Measurements from ENCODE around the gene CYP4F2.

Gene CYP4F2

GRCh38 chr19:15897738-15898276 lies at the start of gene CYP4F2:
Gene CYP4F2 (minus strand): TSS chr19:15898074. CDS start chr19:15897611, 463 bp downstream.
- DNase-seq (ENCODE audit: low spot score), result no peak
- TF ChIP-seq CTCF (IDR thresholded peaks at IDR 0.05; ENCODE audit: borderline replicate concordance, control extremely low read depth, extremely low read depth, insufficient read depth, missing control alignments), result no peak
- in situ Hi-C loops (cut with MboI; ENCODE audit: low sequenced_read_pairs, unreplicated experiment), result no loop called here

GRCh38 chr19:15945301-15945700 lies 47.4 kb upstream of the CYP4F2 start:
- in situ Hi-C loops (cut with MboI; ENCODE audit: low sequenced_read_pairs, unreplicated experiment), result no loop called here
- no peak for TF ChIP-seq CTCF (IDR thresholded peaks at IDR 0.05; ENCODE audit: borderline replicate concordance, control extremely low read depth, extremely low read depth, insufficient read depth, missing control alignments)
- DNase-seq (ENCODE audit: low spot score), result no peak

- no peak for TF ChIP-seq CTCF (IDR thresholded peaks at IDR 0.05; ENCODE audit: borderline replicate concordance, control extremely low read depth, extremely low read depth, insufficient read depth, missing control alignments)
- DNase-seq (ENCODE audit: low spot score), result no peak
- in situ Hi-C loops (cut with MboI; ENCODE audit: low sequenced_read_pairs, unreplicated experiment), result no loop called here
Measured at GRCh38 chr19:15944401-15944800, 46.5 kb upstream of the CYP4F2 start.

- in situ Hi-C loops (cut with MboI; ENCODE audit: low sequenced_read_pairs, unreplicated experiment), result no loop called here
- no peak for TF ChIP-seq CTCF (IDR thresholded peaks at IDR 0.05; ENCODE audit: borderline replicate concordance, control extremely low read depth, extremely low read depth, insufficient read depth, missing control alignments)
- no peak for DNase-seq (ENCODE audit: low spot score)
Measured at GRCh38 chr19:15937771-15938170, 39.9 kb upstream of the CYP4F2 start.

- in situ Hi-C loops (cut with MboI; ENCODE audit: low sequenced_read_pairs, unreplicated experiment), result no loop called here
- TF ChIP-seq CTCF (IDR thresholded peaks at IDR 0.05; ENCODE audit: borderline replicate concordance, control extremely low read depth, extremely low read depth, insufficient read depth, missing control alignments), result no peak
Measured at GRCh38 chr19:15936950-15937349, 39.1 kb upstream of the CYP4F2 start.

GRCh38 chr19:15936173-15936572 lies 38.3 kb upstream of the CYP4F2 start:
- in situ Hi-C loops (cut with MboI; ENCODE audit: low sequenced_read_pairs, unreplicated experiment), result no loop called here
- DNase-seq (ENCODE audit: low spot score), result no peak
- no peak for TF ChIP-seq CTCF (IDR thresholded peaks at IDR 0.05; ENCODE audit: borderline replicate concordance, control extremely low read depth, extremely low read depth, insufficient read depth, missing control alignments)

More at GRCh38 chr19:15936950-15937349, 39.1 kb upstream of the CYP4F2 start:
- DNase-seq (ENCODE audit: low spot score), result no peak
